GM12878 (cell line): ENCODE results near the gene UBL4B. TPM values are rescaled to one million over a fixed set of nuclear protein-coding genes. Genes with fewer than 3 reads are reported as not detected.

Experiments used
- ATAC-seq: fragments of 200-7000 bp; cut with Tn5 transposase; 3 replicates; pipeline ENCODE4 v1.9.1; 2020; ENCODE audit warnings: mild to moderate bottlenecking, moderate library complexity
- BruUV-seq: library from RNA; stranded (reverse); fragments of 400-500 nt; replicated peaks from 2 replicates; lab custom pipeline; 2021; lab: Mats Ljungman, UMichigan
- CTCF ChIA-PET: fragments of 300-600 bp; sonication (Branson Sonifier 250); formaldehyde crosslinking; extraction: SDS; loops from one replicate; lab custom pipeline; 2021; ENCODE audit warnings: inconsistent platforms; lab: Yijun Ruan, JAX
- POLR2A ChIA-PET: fragments of 350-600 bp; formaldehyde crosslinking; extraction: SDS; loops from one replicate; lab custom pipeline; 2021; ENCODE audit warnings: inconsistent platforms; lab: Charles Lee
- RAD21 ChIA-PET: fragments of 300-600 bp; sonication (Branson Sonifier 250); formaldehyde crosslinking; loops from one replicate; lab custom pipeline; 2023; ENCODE audit warnings: antibody characterized with exemption; ENCODE audit not compliant: unreplicated experiment; lab: Charles Lee
- SMC1A ChIA-PET: fragments of 300-600 bp; sonication (Branson Sonifier 250); formaldehyde crosslinking; loops from one replicate; lab custom pipeline; 2023; ENCODE audit not compliant: unreplicated experiment, uncharacterized antibody; lab: Charles Lee
- DNase-seq: peaks from one replicate; pipeline ENCODE4 v3.0.0-alpha.2; 2011; ENCODE audit warnings: low read depth, low spot score
- FAIRE-seq: peaks from 3 replicates; lab custom pipeline; 2011; peaks lifted over from hg19 to GRCh38; lab: Jason Lieb, UNC
- H2AFZ ChIP-seq: 2 replicates; pipeline ENCODE4 v1.6.0; 2011; ENCODE audit warnings: low read depth, low read length, control low read depth; ENCODE audit not compliant: control insufficient read depth
- H3K27ac ChIP-seq: 2 replicates; pipeline ENCODE4 v1.5.1; 2011; ENCODE audit warnings: control low read depth; ENCODE audit not compliant: control insufficient read depth, insufficient read depth
- H3K27me3 ChIP-seq, 2 experiments: replicated peaks in 1 of 2; 2 replicates each; pipeline versions ENCODE4 v1.6.0 to v1.6.1; 2011; ENCODE audit warnings: low read length in 1 of 2; ENCODE audit not compliant: control insufficient read depth in 2 of 2, insufficient read depth in 2 of 2
- H3K36me3 ChIP-seq, 2 experiments: 2 replicates each; pipeline ENCODE4 v1.5.1; 2011; ENCODE audit warnings: low read length in 1 of 2; ENCODE audit not compliant: control insufficient read depth in 2 of 2, insufficient read depth in 2 of 2
- H3K4me1 ChIP-seq: 2 replicates; pipeline ENCODE4 v1.6.1; 2011; ENCODE audit warnings: mild to moderate bottlenecking, low read length, moderate library complexity, mixed read lengths; ENCODE audit not compliant: control insufficient read depth, insufficient read depth
- H3K4me2 ChIP-seq: 2 replicates; pipeline ENCODE4 v1.6.0; 2011; ENCODE audit warnings: control low read depth; ENCODE audit not compliant: control insufficient read depth, insufficient read depth
- H3K4me3 ChIP-seq: fragments of 200-600 bp; sonication (generic); 2 replicates; pipeline ENCODE4 v1.5.1; 2016
- H3K79me2 ChIP-seq: 2 replicates; pipeline ENCODE4 v1.6.0; 2011; ENCODE audit warnings: low read length; ENCODE audit not compliant: control insufficient read depth, insufficient read depth
- H3K9ac ChIP-seq: 2 replicates; pipeline ENCODE4 v1.8.0; 2011; ENCODE audit warnings: low read length, control low read depth, mixed read lengths; ENCODE audit not compliant: control insufficient read depth, insufficient read depth
- H3K9me3 ChIP-seq: replicated peaks from 3 replicates; pipeline ENCODE4 v1.5.1; 2011; ENCODE audit warnings: mild to moderate bottlenecking, low read length; ENCODE audit not compliant: control insufficient read depth, insufficient read depth
- H4K20me1 ChIP-seq: 2 replicates; pipeline ENCODE4 v1.6.0; 2011; ENCODE audit not compliant: control insufficient read depth, insufficient read depth
- ATF7 ChIP-seq: fragments of 450-650 bp; IDR thresholded peaks from 2 replicates; pipeline ENCODE4 v1.6.1; 2016; ENCODE audit warnings: low read depth, mild to moderate bottlenecking
- BMI1 ChIP-seq: fragments of 450-650 bp; IDR thresholded peaks from 2 replicates; pipeline ENCODE4 v1.6.1; 2016; ENCODE audit warnings: mild to moderate bottlenecking, moderate library complexity, borderline replicate concordance
- CBX3 ChIP-seq: fragments of 200-600 bp; sonication (generic); IDR thresholded peaks from 2 replicates; pipeline ENCODE4 v1.6.1; 2016; ENCODE audit warnings: low read depth, borderline replicate concordance
- ETV6 ChIP-seq, 2 experiments: fragments of 450-650 bp in 1 of 2; IDR thresholded peaks in 1 of 2; conservative IDR thresholded peaks in 1 of 2; 2 replicates each; pipeline ENCODE4 v1.6.1; 2014; ENCODE audit warnings: antibody characterized with exemption in 1 of 2, borderline replicate concordance in 1 of 2, low read depth in 1 of 2, mild to moderate bottlenecking in 1 of 2, moderate library complexity in 1 of 2
- GABPA ChIP-seq: IDR thresholded peaks from 2 replicates; pipeline ENCODE4 v1.6.1; 2014; ENCODE audit warnings: antibody characterized with exemption, low read depth, mild to moderate bottlenecking, inconsistent platforms
- GATAD2B ChIP-seq: fragments of 450-650 bp; conservative IDR thresholded peaks from 2 replicates; pipeline ENCODE4 v1.6.1; 2017; ENCODE audit warnings: low read depth, mild to moderate bottlenecking, moderate library complexity
- HCFC1 ChIP-seq: fragments of 150-350 bp; IDR thresholded peaks from 2 replicates; pipeline ENCODE4 v1.6.1; 2014; ENCODE audit warnings: low read length
- HDAC2 ChIP-seq: fragments of 200-600 bp; sonication (generic); IDR thresholded peaks from 2 replicates; pipeline ENCODE4 v1.6.1; 2017
- KDM1A ChIP-seq: fragments of 200-600 bp; sonication (generic); IDR thresholded peaks from 2 replicates; pipeline ENCODE4 v1.6.1; 2016; ENCODE audit warnings: borderline replicate concordance
- PKNOX1 ChIP-seq: fragments of 450-650 bp; IDR thresholded peaks from 2 replicates; pipeline ENCODE4 v1.6.1; 2016; ENCODE audit warnings: mild to moderate bottlenecking
- PML ChIP-seq: IDR thresholded peaks from 2 replicates; pipeline ENCODE4 v1.6.1; 2012; ENCODE audit warnings: low read length, inconsistent platforms
- POLR2A ChIP-seq: IDR thresholded peaks from 2 replicates; pipeline ENCODE4 v1.6.1; 2011; ENCODE audit warnings: low read depth, mild to moderate bottlenecking, low read length
- RCOR1 ChIP-seq: conservative IDR thresholded peaks from 2 replicates; pipeline ENCODE4 v1.6.1; 2012; ENCODE audit warnings: low read depth, low read length, improper control_type of control experiment
- SIX5 ChIP-seq: IDR thresholded peaks from 2 replicates; pipeline ENCODE4 v1.6.1; 2011; ENCODE audit warnings: mild to moderate bottlenecking, low read depth, low read length, moderate library complexity; ENCODE audit not compliant: severe bottlenecking
- ZBTB33 ChIP-seq: fragments of 450-650 bp; IDR thresholded peaks from 2 replicates; pipeline ENCODE4 v1.6.1; 2017; ENCODE audit warnings: mild to moderate bottlenecking
- WGBS: methylation state at CpG from one replicate; pipeline ENCODE4 v1.1.6; 2016; ENCODE audit warnings: low lambda C conversion rate; ENCODE audit not compliant: insufficient replicate concordance, insufficient coverage; ENCODE audit errors: missing lambda C conversion rate; 5-methylcytosine and 5-hydroxymethylcytosine counted together
- in situ Hi-C: fragments of 300-500 bp; cut with MboI; formaldehyde crosslinking; loops from 9 replicates; pipeline ENCODE4 v1.14.3; 2018; ENCODE audit warnings: mixed read lengths
- intact Hi-C: fragments of 100-400 bp; cut with micrococcal nuclease; formaldehyde crosslinking; loops from one replicate; pipeline ENCODE4 v1.14.2; 2022; ENCODE audit not compliant: unreplicated experiment
- polyA plus RNA-seq, 11 experiments: library from polyadenylated mRNA; depleted of rRNA in 4 of 11; unstranded in 6 of 11; stranded (reverse) in 5 of 11; fragments of >200 nt; fragmentation: Nextera tagmentation in 4 of 11; fragmentation: Illumina TruSeq in 1 of 11; extraction: Ambion mirVana in 4 of 11; extraction: Trizol in 1 of 11; gene quantifications; 1 replicate in 1 of 11; 2 replicates in 10 of 11; pipeline versions ENCODE4 v1.2.1 to v1.2.3, GENCODE V29; 2011 to 2016; ENCODE audit warnings: inconsistent platforms in 2 of 11, missing spikeins in 2 of 11, low read depth in 1 of 11
- total RNA-seq, 4 experiments: library from RNA; depleted of rRNA in 3 of 4; stranded (reverse); fragments of >200 nt in 3 of 4; fragmentation: Illumina TruSeq in 1 of 4; extraction: Trizol in 1 of 4; gene quantifications; 2 replicates each; pipeline versions ENCODE4 v1.2.1 to v1.2.3, GENCODE V29; 2013 to 2021

Gene UBL4B
- total and polyA plus RNA-seq, 10 of the 15 experiments (the other 5 are each of a cell fraction or from before 2014, with no cell fraction given) = 0.06 to 0.15 TPM; not detected in 8

- TF ChIP-seq GABPA = no peak
- TF ChIP-seq HCFC1 = no peak
- no peak for TF ChIP-seq HDAC2
- TF ChIP-seq SIX5 = no peak
- peaks cover 0 to 1% of the 10 kb centered on the region in 2 experiments; a peak in 3 of 4 replicates for H3K27me3 ChIP-seq
- H4K20me1 ChIP-seq = no peaks in the 10 kb centered on the region
- CTCF ChIA-PET = no interaction called here
- DNase-seq = no peak
- intact Hi-C loops (no loop called here), in situ Hi-C loops (no loop called here)
- no TSS peak for BruUV-seq
- 11% methylated on average over 2 of the region's 2 CpGs for WGBS
- POLR2A ChIA-PET = no interaction called here
- no peaks in the 10 kb centered on the region for H3K4me1 ChIP-seq
- no peak overlapping the region for H3K4me2 ChIP-seq
- FAIRE-seq = no peak
- H3K27ac ChIP-seq = no peak overlapping the region
- ATAC-seq = no peak
- SMC1A ChIA-PET = interaction anchor here (0.7 kb wide), 1 partner anchor 15 kb away, joined by 3 read pairs; no protein-coding TSS in a partner anchor
- no peaks in the 10 kb centered on the region for H3K79me2 ChIP-seq
- H3K9ac ChIP-seq = no peak overlapping the region
- H2AFZ ChIP-seq = no peak overlapping the region
- no peak overlapping the region for H3K4me3 ChIP-seq
- H3K36me3 ChIP-seq = no peaks in the 10 kb centered on the region
- RAD21 ChIA-PET = no interaction called here
- no peaks in the 10 kb centered on the region for H3K9me3 ChIP-seq
These were observed 46.9 kb downstream of the UBL4B start for GRCh38 chr1:110159168-110159567.

DNA sequence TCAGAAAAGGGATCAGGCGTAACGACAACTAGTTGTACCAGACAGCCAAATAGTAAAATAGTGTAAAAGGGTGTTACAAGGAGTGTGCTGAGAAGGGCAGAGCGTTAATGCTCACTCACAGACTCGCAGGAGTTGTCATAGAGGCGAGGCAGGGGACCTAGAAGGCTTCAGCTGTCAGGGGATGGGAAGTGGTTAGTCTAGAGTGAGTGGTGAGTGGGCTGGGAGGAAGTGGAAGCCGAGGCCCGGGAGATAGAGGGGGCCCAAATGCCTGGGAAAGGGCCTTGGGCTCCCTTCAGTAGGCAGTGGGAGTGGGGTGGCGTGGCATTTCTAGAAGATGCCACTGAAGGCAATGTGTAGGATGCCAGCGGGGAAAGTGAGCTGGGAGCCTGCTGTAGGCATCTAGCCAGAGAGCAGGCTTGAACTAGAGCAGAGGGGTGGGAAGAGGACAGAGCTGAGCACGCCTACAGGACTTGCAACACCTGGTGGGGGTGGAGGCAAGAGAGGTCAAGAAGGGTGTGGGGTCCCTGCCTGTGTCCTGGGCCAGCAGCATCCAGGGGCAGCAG lies 48.4 kb downstream of the UBL4B start:
- H4K20me1 ChIP-seq = no peaks in the 10 kb centered on the region
- RAD21 ChIA-PET = no interaction called here
- H3K4me2 ChIP-seq = no peak overlapping the region
- no peaks in the 10 kb centered on the region for H3K9me3 ChIP-seq
- peaks cover 0 to 3% of the 10 kb centered on the region in 2 experiments; a peak in 3 of 4 replicates for H3K27me3 ChIP-seq
- no peak overlapping the region for H3K9ac ChIP-seq
- SMC1A ChIA-PET = no interaction called here
- no peaks in the 10 kb centered on the region for H3K36me3 ChIP-seq
- FAIRE-seq = no peak
- intact Hi-C loops = no loop called here
- no peaks in the 10 kb centered on the region for H3K79me2 ChIP-seq
- POLR2A ChIA-PET = no interaction called here
- in situ Hi-C loops = no loop called here
- CTCF ChIA-PET = interaction anchor here (0.6 kb wide), 1 partner anchor 82 kb away, joined by 3 read pairs; no protein-coding TSS in a partner anchor
- H3K4me3 ChIP-seq = no peak overlapping the region
- no peak for DNase-seq
- BruUV-seq = no TSS peak
- no peak overlapping the region for H3K27ac ChIP-seq
- no peak for ATAC-seq
- no peaks in the 10 kb centered on the region for H3K4me1 ChIP-seq
- 1% methylated on average over 10 of the region's 10 CpGs for WGBS
- H2AFZ ChIP-seq = no peak overlapping the region
- TF ChIP-seq GATAD2B = no peak
- TF ChIP-seq BMI1 = no peak
- TF ChIP-seq POLR2A = no peak
- no peak for TF ChIP-seq SIX5
- no peak for TF ChIP-seq CBX3
- TF ChIP-seq RCOR1 = no peak
- no peak for TF ChIP-seq ATF7
- TF ChIP-seq PML = no peak
- TF ChIP-seq ETV6 (conservative IDR thresholded peaks at IDR 0.05 in 1 of 2, IDR thresholded peaks at IDR 0.05 in 1 of 2; ENCODE audit: borderline replicate concordance in 1 of 2, low read depth in 1 of 2) = no peak
- no peak for TF ChIP-seq PKNOX1
- no peak for TF ChIP-seq ZBTB33
- no peak for TF ChIP-seq KDM1A
